Uterus (tissue), 2 donors: ENCODE results near the gene RTP3.

Experiments used
- POLR2A ChIP-seq, 2 donors: fragments of 450-650 bp; IDR thresholded peaks; one replicate each; pipeline ENCODE4 v1.6.1; 2016; ENCODE audit warnings: antibody characterized with exemption in 2 of 2, mild to moderate bottlenecking in 1 of 2, moderate library complexity in 1 of 2
- TF ChIP-seq, protein P1 (sequence below), 4 experiments: fragments of 200-600 bp in 2 of 4; fragments of 450-650 bp in 2 of 4; sonication (generic) in 2 of 4; IDR thresholded peaks; one replicate each; pipeline ENCODE4 v1.5.1; 2016 to 2019; ENCODE audit warnings: antibody characterized with exemption in 4 of 4, mild to moderate bottlenecking in 2 of 4, moderate library complexity in 1 of 4

DNA sequence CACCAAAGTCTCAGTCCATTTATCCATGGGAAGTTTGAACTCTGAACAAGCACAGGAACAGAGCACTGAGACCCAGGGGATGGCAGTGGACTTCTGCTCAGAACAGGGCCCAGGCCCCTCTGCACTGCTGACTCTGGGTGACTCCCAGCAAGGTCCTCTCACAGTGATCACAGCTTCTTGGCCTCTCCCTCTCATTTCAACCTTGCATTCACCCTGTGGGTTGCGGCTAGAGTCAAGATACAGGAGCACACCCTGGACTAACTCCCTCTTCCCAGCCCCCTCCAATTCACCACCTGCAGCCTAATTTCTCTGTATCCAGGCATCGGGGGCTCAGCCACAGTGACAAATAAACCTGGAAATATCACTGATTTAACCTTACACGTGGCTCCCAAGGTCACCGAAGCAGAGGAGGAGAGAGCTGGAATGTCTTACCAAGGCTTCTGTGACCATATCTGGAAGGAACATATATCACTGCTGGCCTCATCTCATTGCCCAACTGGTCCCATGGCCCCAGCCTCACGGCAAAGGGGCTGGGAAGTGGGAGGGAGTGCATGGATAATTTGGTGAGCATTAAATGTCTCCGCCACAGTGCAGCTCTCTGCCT is 1.2 kb downstream of the RTP3 start:
- no peak for TF ChIP-seq POLR2A (IDR thresholded peaks at IDR 0.05)
- TF ChIP-seq, protein P1, sequence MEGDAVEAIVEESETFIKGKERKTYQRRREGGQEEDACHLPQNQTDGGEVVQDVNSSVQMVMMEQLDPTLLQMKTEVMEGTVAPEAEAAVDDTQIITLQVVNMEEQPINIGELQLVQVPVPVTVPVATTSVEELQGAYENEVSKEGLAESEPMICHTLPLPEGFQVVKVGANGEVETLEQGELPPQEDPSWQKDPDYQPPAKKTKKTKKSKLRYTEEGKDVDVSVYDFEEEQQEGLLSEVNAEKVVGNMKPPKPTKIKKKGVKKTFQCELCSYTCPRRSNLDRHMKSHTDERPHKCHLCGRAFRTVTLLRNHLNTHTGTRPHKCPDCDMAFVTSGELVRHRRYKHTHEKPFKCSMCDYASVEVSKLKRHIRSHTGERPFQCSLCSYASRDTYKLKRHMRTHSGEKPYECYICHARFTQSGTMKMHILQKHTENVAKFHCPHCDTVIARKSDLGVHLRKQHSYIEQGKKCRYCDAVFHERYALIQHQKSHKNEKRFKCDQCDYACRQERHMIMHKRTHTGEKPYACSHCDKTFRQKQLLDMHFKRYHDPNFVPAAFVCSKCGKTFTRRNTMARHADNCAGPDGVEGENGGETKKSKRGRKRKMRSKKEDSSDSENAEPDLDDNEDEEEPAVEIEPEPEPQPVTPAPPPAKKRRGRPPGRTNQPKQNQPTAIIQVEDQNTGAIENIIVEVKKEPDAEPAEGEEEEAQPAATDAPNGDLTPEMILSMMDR (IDR thresholded peaks at IDR 0.05): no peak
